Neural cell (in vitro differentiated cells): ENCODE data around the gene DHDH. TPM values are rescaled to one million over a fixed set of nuclear protein-coding genes. Genes with fewer than 3 reads are reported as not detected.

Experiments used
- polyA plus RNA-seq: library from polyadenylated mRNA; depleted of rRNA; stranded (reverse); fragments of >200 nt; gene quantifications from 2 replicates; pipeline ENCODE4 v1.2.3, GENCODE V29; 2014
- small RNA-seq, 3 experiments: library from RNA; depleted of rRNA; stranded (forward); fragments of <200 nt; gene quantifications; one replicate each; pipeline ENCODE3, GENCODE V24; 2012

Gene DHDH
- polyA plus RNA-seq, 1 donor from 2014 or later = 4.8 TPM

Small RNA genes lying within 50 kb of the gene (small RNA-seq; reads per million reads assigned to genes)
- 0 reads per million in 3 experiments for gene AC026803.1

Other genes starting within 250 kb of the DHDH start
- not detected in 2 replicates for gene FUT2, start 237.7 kb upstream of the DHDH start, polyA plus RNA-seq
- gene MAMSTR, start 214.0 kb upstream of the DHDH start, polyA plus RNA-seq = 0.36 and 0.96 TPM in 2 replicates
- gene RASIP1, start 193.1 kb upstream of the DHDH start, polyA plus RNA-seq = 0.26 TPM in 1 of 2 replicates, not detected in the other
- gene IZUMO1, start 186.8 kb upstream of the DHDH start, polyA plus RNA-seq = not detected in 2 replicates
- gene FUT1, start 181.1 kb upstream of the DHDH start, polyA plus RNA-seq = 0.15 and 0.26 TPM in 2 replicates
- not detected in 2 replicates for gene FGF21, start 178.2 kb upstream of the DHDH start, polyA plus RNA-seq
- gene BCAT2, start 122.7 kb upstream of the DHDH start, polyA plus RNA-seq = 19.5 and 28.5 TPM in 2 replicates
- 0.40 and 0.44 TPM in 2 replicates for gene HSD17B14, start 97.2 kb upstream of the DHDH start, polyA plus RNA-seq
- not detected in 2 replicates for gene PLEKHA4, start 65.1 kb upstream of the DHDH start, polyA plus RNA-seq
- 73.3 and 73.6 TPM in 2 replicates for gene PPP1R15A, start 61.3 kb upstream of the DHDH start, polyA plus RNA-seq
- not detected in 2 replicates for gene TULP2, start 35.0 kb upstream of the DHDH start, polyA plus RNA-seq
- gene NUCB1, start 33.4 kb upstream of the DHDH start, polyA plus RNA-seq = 80.0 and 83.7 TPM in 2 replicates
- 71.9 and 90.3 TPM in 2 replicates for gene BAX, start 21.2 kb downstream of the DHDH start, polyA plus RNA-seq
- gene FTL, start 31.6 kb downstream of the DHDH start, polyA plus RNA-seq = 886 and 909 TPM in 2 replicates
- gene GYS1, start 59.6 kb downstream of the DHDH start, polyA plus RNA-seq = 12.9 and 25.7 TPM in 2 replicates
- 172 and 184 TPM in 2 replicates for gene RUVBL2, start 60.2 kb downstream of the DHDH start, polyA plus RNA-seq
- gene LHB, start 83.4 kb downstream of the DHDH start, polyA plus RNA-seq = not detected in 2 replicates
- gene CGB3, start 90.6 kb downstream of the DHDH start, polyA plus RNA-seq = not detected in 2 replicates
- not detected in 2 replicates for gene CGB2, start 98.2 kb downstream of the DHDH start, polyA plus RNA-seq
- gene CGB1, start 103.2 kb downstream of the DHDH start, polyA plus RNA-seq = not detected in 2 replicates
- gene CGB5, start 110.1 kb downstream of the DHDH start, polyA plus RNA-seq = not detected in 2 replicates
- not detected in 2 replicates for gene CGB8, start 115.4 kb downstream of the DHDH start, polyA plus RNA-seq
- gene CGB7, start 124.0 kb downstream of the DHDH start, polyA plus RNA-seq = not detected in 2 replicates
- gene NTF4, start 131.1 kb downstream of the DHDH start, polyA plus RNA-seq = not detected in 2 replicates
- not detected in 2 replicates for gene KCNA7, start 139.0 kb downstream of the DHDH start, polyA plus RNA-seq
- gene SNRNP70, start 151.8 kb downstream of the DHDH start, polyA plus RNA-seq = 721 and 833 TPM in 2 replicates
- 88.7 and 99.0 TPM in 2 replicates for gene LIN7B, start 180.7 kb downstream of the DHDH start, polyA plus RNA-seq
- gene C19orf73, start 185.4 kb downstream of the DHDH start, polyA plus RNA-seq = 5.7 and 8.4 TPM in 2 replicates
- gene PPFIA3, start 185.8 kb downstream of the DHDH start, polyA plus RNA-seq = 73.0 and 80.7 TPM in 2 replicates
- 1.0 TPM in 1 of 2 replicates, not detected in the other for gene HRC, start 221.7 kb downstream of the DHDH start, polyA plus RNA-seq
- gene TRPM4, start 224.1 kb downstream of the DHDH start, polyA plus RNA-seq = 40.0 and 42.5 TPM in 2 replicates